NB4 (cell line): Measurements from ENCODE around the gene KRTAP9-6.

ENCODE experiments used
- POLR2A ChIP-seq: IDR thresholded peaks from 2 replicates; pipeline ENCODE4 v1.6.1; 2011; ENCODE audit warnings: mild to moderate bottlenecking; ENCODE audit not compliant: insufficient read length; ENCODE audit errors: extremely low read depth
- TF ChIP-seq, protein P1 (sequence below): IDR thresholded peaks from one replicate; pipeline ENCODE4 v1.5.1; 2012; ENCODE audit warnings: low read depth, low read length

- TF ChIP-seq, protein P1, sequence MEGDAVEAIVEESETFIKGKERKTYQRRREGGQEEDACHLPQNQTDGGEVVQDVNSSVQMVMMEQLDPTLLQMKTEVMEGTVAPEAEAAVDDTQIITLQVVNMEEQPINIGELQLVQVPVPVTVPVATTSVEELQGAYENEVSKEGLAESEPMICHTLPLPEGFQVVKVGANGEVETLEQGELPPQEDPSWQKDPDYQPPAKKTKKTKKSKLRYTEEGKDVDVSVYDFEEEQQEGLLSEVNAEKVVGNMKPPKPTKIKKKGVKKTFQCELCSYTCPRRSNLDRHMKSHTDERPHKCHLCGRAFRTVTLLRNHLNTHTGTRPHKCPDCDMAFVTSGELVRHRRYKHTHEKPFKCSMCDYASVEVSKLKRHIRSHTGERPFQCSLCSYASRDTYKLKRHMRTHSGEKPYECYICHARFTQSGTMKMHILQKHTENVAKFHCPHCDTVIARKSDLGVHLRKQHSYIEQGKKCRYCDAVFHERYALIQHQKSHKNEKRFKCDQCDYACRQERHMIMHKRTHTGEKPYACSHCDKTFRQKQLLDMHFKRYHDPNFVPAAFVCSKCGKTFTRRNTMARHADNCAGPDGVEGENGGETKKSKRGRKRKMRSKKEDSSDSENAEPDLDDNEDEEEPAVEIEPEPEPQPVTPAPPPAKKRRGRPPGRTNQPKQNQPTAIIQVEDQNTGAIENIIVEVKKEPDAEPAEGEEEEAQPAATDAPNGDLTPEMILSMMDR = no peak
- no peak for TF ChIP-seq POLR2A
Measured at GRCh38 chr17:41294016-41294415, 28.8 kb downstream of the KRTAP9-6 start.
